HCEC 1CT (cell line): ENCODE measurements around the gene MAPRE3.

Experiments
- DNase-seq: peaks from one replicate; pipeline ENCODE4 v3.0.0-alpha.2; 2017

Gene MAPRE3

DNA sequence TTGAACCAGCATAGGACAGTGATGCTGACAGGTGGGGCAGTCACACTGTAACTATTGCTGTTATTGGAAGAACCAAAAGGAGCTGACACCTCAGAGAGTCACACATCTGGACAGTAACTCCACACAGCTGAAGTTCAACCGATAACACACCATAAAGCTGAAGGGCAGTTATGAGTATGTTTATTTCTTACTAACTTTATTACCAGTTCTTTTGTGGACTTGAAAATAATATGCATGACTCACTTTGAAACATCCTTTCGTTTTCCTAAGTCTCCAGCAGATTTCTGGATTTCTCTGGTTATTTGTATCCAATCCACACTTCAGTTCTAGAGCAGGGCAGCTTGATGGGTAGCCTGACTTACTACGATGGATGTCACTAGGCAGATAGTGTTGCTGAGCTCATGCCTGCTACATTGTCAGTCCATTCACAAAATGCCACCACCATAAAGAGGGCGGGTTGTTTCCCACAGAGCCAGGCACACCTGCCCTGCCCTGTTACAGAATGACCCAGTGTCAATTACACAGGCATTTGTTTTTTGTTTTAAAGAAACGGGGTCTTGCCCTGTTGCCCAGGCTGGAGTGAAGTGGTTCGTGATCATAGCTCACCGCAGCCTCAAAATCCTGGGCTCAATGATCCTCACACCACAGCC lies 72.7 kb downstream of the MAPRE3 start:
- DNase-seq = peak; percentile 3

- no peak for DNase-seq
Measured at GRCh38 chr2:27049422-27050280, 79.2 kb downstream of the MAPRE3 start.

DNA sequence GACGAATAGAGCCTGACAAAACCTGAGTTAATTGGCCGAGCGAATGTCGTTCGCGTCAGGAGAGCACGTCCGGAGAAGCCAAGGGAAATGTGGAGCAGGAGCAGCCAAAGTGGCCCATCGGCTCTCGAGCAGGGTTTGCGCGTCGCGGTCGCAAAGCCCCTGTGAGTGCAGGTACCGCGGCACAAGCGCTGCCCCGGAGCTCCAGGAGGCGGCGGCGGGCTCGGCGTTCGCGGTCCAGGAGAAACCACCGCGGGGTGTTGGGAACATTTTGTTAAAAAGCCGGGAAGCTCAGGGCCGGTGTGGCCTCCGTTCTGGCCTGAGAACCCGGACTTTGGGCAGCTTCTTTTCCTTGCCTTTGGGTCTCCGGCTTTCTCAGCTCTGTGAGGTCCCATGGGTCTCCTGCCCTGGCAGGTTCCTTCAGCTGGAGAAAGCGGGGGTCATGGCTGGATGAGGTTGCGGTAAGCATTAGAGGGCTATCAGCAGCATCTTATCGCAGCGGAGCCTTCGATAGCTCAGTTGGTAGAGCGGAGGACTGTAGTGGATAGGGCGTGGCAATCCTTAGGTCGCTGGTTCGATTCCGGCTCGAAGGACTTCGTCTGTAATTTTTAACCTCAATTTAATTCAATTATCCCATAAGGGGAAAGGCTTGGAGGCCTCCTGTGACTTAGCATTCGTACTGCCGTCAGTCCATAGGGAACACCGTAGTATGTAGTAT lies 80.0 kb downstream of the MAPRE3 start:
- DNase-seq = peak; percentile 95

DNA sequence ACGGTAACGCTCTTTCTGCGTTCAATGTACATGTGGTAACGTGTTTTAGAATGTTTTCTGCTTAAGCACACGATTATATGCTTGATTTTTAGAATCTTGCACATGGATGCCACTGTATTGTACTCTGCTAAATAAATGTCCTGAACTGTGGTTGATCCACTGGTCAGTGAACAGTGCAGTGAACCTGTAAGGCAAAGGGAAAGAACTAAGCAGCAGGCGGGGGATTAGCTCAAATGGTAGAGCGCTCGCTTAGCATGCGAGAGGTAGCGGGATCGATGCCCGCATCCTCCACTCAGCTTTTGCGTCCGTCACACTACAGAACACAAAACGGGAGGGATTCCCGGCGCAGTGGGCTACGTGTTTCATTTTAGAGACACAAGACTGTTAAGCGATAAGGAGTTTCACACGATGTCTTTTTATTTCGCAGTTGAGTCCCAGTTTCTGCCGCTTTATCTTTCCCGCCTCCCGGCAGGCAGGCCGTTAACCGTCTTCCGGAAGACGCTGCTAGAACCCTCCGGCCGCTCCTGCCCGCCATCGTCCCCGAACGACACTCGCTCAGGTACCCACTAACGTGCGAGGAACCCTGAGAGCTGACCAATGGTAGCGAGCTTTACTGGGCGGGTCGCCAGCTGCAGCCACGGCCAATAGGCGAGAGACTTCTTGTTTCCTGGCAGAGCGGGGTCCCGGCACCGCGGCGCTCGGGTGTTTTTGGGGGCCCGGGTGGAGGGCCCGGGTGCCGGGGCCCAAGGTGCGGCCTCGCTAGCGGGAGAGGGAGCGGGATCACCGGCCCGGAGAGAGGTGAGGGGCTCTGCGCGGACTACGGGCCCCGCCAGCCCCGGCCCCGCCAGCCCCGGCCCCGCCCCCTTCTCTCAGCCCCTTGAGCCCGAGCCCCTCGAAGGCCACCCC lies 80.8 kb downstream of the MAPRE3 start, which contains the start of gene AGBL5:
Gene AGBL5, plus strand, starts transcription at position 673 of the 906 bp plus-strand sequence. CDS start 1,291 bp downstream, outside the sequence.
- peak; percentile 87 for DNase-seq

GRCh38 chr2:27051902-27052645 lies 81.6 kb downstream of the MAPRE3 start:
- DNase-seq = no peak

DNA sequence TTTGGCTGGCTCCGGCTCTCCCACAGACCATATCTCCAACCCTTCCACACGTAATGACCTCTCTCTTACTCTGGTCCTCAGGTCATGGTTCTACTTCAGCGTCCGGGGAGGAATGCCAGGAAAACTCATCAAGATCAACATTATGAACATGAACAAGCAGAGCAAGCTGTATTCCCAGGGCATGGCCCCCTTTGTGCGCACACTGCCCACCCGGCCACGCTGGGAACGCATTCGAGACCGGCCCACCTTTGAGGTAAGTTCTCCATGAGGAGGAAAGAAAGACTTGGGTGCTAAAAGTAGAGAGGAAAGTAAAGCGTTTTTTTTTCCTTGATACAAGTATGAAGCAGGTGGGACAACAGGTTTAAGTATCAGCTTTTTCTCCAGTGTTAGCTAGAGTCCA lies 82.9 kb downstream of the MAPRE3 start:
- no peak for DNase-seq

- DNase-seq = no peak
Measured at GRCh38 chr2:27053776-27054175, 83.3 kb downstream of the MAPRE3 start.

DNA sequence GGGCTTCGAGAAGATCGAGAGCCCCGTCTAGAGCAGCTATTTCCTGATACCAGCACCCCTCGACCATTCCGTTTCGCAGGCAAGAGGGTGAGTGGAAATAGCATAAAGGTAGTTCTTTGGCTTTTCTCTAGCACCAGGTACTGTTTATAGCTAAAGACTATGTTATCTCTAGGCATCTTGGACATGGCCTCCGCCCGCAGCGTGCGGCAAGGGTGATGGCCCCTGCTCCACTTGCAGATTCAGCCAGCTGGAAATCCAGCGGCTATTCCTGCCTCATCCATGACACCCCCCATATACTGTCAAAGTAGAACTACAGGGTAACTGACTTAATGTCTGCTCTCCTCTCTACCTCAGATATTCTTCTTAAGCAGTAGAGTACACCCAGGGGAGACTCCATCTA lies 84.3 kb downstream of the MAPRE3 start:
- no peak for DNase-seq

GRCh38 chr2:27057184-27057583 lies 86.7 kb downstream of the MAPRE3 start:
- DNase-seq = no peak

DNA sequence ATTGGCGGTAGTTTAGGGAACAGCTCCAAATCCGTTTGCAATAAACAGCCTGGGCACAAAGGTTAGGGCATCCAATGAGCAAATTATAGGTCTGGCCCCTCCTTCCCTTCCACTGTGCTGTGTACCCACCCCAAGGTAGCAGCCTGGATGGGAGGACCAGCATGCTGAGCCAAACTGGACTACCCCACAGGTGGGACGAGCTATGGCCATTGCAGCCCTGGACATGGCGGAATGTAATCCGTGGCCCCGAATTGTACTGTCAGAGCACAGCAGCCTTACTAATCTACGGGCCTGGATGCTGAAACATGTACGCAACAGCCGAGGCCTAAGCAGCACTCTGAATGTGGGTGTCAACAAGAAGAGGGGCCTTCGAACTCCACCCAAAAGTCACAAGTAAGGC lies 87.8 kb downstream of the MAPRE3 start:
- DNase-seq = no peak

- DNase-seq = no peak
Measured at GRCh38 chr2:27059141-27059820, 88.8 kb downstream of the MAPRE3 start.

GRCh38 chr2:27060323-27060722 lies 89.9 kb downstream of the MAPRE3 start:
- no peak for DNase-seq

DNA sequence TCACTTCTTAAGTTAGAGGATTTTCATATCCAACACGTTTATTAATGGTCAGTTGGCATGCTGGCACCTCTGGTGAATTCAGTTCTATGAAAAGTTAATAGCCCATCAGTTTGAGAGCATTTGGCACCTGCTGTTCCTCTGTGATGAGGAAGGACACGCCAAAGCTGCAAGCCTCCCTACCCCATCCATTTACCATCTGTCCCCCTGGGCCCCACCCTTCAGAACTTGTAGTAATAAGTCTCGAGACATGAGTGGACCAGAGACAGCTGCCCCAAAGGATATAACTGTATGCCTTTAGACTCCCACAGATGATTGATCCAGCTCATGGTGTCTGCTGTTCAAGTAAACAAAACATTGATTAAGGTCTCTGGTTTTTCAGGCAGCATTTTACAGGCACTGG lies 94.7 kb downstream of the MAPRE3 start:
- DNase-seq = no peak

DNA sequence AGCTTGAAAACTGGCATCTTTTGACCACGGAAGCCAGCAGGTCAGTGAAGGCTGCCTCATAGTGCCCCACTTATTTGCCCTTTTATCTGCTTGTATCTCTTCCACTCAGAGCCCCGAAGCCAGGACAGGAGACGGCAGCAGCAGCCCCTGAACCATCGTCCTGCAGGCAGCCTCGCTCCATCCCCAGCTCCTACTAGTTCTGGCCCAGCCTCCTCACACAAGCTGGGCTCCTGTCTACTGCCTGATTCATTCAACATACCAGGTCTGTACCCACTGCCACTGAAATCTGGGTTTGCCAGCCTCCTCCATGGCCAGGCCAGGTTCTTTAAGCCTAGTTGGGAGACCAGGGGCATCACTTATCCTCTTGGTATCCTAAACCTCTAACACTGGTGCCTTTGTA lies 96.9 kb downstream of the MAPRE3 start:
- DNase-seq = no peak

DNA sequence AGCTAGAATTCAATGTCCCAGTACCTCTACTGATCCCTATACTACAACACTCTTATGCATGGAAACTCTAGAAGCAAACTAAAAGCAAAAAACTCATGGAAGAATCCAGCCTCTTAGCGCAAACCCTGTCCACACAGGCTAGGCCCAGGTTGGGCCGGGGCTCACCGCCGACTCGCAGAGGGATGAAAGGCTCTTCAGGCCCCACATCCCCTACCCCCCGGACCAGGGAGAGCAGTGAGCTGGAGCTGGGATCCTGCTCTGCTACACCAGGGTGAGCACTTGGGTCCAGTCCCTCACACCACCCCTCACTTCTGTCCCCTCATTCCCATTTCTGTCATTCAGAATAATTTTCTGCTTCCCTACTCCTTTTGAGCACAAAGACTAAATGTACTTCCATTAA lies 99.0 kb downstream of the MAPRE3 start:
- DNase-seq = no peak

- no peak for DNase-seq
Measured at GRCh38 chr2:27069961-27070618, 99.7 kb downstream of the MAPRE3 start.

DNA sequence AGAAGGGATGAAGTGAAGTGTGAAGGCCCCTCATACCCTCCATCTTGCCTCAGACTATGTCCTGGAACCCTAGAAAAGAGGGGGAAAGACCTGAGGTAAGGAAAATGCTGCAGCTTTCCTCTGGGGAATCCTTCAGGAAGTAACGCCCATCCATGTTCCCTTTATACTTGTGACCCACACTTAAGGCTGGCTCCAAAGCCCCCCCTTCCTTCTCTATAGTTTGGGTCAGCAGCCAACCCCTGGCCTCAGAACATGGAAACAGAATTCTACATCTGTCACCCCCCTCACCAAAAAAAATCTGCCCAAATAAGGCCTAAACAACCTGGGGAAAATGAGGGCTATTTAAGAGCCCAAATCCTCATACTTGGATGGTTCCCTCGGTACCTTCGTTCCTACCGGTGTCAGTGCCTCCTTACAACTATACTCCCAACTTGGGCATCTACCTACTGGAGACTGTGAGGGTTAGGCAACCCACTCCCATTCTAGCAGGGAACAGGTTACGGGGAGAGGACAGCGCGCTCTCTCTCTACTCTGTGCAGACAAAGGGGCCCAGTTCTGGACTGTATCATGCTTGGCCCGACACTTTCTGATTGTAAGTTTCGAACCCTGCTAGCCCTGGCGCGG lies 100.3 kb downstream of the MAPRE3 start:
- DNase-seq = no peak

DNA sequence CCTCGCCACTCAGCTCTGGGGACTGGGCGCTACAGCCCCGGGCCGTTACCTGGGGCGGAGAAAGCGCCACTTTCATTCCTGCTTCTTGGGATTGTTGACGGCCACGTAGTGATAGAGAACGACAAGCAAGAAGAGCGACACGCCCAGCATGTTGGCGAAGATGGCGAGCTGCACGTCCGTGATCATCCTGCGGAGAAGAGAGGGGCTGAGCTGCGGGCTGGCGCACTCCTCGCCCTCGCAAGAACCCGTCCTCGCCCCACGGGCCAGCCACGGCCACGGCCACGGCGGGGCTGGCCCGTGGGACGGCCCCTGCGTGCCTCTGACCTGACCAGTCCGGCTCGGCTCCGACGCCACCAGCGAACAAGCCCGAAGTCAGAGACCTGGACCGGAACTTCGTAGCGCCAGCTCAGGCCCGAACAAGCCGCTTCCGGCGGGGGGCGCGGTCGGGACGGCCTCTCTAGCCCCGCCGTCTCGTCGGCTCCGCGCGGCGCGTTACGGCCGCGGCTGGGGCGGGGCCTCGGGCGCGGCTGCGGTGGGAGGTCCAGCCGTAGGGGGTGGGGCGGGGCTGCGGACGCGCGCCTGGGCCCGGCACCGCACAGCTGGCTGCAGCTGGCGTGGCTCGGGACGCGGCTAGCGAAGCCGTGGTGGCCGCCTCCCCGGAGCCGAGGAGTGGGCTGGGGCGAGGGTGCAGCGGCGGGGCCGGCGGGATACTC lies 101.0 kb downstream of the MAPRE3 start, which contains the start of gene OST4:
Gene OST4, minus strand, starts transcription at position 378 of the 713 bp plus-strand sequence.
- peak; percentile 92 for DNase-seq
